ENCODE data around the gene DUOX1. TPM values are rescaled to one million over a fixed set of nuclear protein-coding genes. Genes with fewer than 3 reads are reported as not detected.

The DUOX1 gene
- total and polyA plus RNA-seq, 4 donors: 0.02 to 0.94 (median 0.08) TPM; not detected in 1

DNA sequence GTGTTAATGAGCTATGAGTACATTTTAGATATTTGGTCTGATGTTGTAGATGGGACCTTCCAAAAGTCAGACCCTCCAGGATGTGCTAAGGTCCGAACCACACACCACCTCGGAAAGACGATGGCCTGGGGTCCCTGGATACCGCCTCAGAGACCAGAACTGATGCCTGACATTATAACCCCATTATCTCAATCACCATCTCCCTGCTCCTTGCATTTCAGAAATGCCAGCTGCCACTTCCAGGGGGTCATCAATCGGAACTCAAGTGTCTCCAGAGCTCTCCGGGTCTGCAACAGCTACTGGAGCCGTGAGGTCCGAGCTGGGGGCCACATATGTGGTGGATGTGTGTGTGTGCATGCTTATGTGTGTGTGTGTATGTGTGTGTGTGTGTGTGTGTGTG is 7.9 kb downstream of the DUOX1 start:
- H3K27me3 ChIP-seq (ENCODE audit: control insufficient read depth in 4 of 4, insufficient read depth in 4 of 4, low read length in 3 of 4): peaks cover 0 to 3% (median 2%) of the 10 kb centered on the region in 4 donors
- no peaks in the 10 kb centered on the region for H3K9me3 ChIP-seq (ENCODE audit: control insufficient read depth in 4 of 4, low read length in 3 of 4)
- H3K4me1 ChIP-seq (ENCODE audit: control insufficient read depth in 4 of 4, insufficient read depth in 4 of 4, low read length in 3 of 4): peaks cover 0 to 9% (median 7%) of the 10 kb centered on the region in 4 donors
- no peaks in the 10 kb centered on the region for H3K36me3 ChIP-seq (ENCODE audit: control insufficient read depth in 4 of 4, insufficient read depth in 3 of 4, low read depth in 1 of 4, low read length in 3 of 4)
- no peak overlapping the region for H3K9ac ChIP-seq (ENCODE audit: low read depth in 1 of 2, low read length in 2 of 2)
- H3K4me3 ChIP-seq (ENCODE audit: low read depth in 1 of 3, low read length in 3 of 3): no peak overlapping the region
- no peak overlapping the region for H3K27ac ChIP-seq (ENCODE audit: low read depth in 1 of 2, low read length in 2 of 2)
- DNase-seq (ENCODE audit: low spot score): no peak
- TF ChIP-seq YY1 (IDR thresholded peaks at IDR 0.05): no peak
- TF ChIP-seq EGR1 (IDR thresholded peaks at IDR 0.05; ENCODE audit: low read depth in 2 of 2): no peak
- no peak for TF ChIP-seq ZBTB33 (IDR thresholded peaks at IDR 0.05)
- TF ChIP-seq, protein P1, sequence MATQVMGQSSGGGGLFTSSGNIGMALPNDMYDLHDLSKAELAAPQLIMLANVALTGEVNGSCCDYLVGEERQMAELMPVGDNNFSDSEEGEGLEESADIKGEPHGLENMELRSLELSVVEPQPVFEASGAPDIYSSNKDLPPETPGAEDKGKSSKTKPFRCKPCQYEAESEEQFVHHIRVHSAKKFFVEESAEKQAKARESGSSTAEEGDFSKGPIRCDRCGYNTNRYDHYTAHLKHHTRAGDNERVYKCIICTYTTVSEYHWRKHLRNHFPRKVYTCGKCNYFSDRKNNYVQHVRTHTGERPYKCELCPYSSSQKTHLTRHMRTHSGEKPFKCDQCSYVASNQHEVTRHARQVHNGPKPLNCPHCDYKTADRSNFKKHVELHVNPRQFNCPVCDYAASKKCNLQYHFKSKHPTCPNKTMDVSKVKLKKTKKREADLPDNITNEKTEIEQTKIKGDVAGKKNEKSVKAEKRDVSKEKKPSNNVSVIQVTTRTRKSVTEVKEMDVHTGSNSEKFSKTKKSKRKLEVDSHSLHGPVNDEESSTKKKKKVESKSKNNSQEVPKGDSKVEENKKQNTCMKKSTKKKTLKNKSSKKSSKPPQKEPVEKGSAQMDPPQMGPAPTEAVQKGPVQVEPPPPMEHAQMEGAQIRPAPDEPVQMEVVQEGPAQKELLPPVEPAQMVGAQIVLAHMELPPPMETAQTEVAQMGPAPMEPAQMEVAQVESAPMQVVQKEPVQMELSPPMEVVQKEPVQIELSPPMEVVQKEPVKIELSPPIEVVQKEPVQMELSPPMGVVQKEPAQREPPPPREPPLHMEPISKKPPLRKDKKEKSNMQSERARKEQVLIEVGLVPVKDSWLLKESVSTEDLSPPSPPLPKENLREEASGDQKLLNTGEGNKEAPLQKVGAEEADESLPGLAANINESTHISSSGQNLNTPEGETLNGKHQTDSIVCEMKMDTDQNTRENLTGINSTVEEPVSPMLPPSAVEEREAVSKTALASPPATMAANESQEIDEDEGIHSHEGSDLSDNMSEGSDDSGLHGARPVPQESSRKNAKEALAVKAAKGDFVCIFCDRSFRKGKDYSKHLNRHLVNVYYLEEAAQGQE (IDR thresholded peaks at IDR 0.05): no peak
- TF ChIP-seq NR2F2 (IDR thresholded peaks at IDR 0.05): no peak
- TF ChIP-seq FOXA1 (IDR thresholded peaks at IDR 0.05): no peak
- TF ChIP-seq MAX (IDR thresholded peaks at IDR 0.05): no peak
- TF ChIP-seq RXRA (IDR thresholded peaks at IDR 0.05): no peak
- TF ChIP-seq HNF4A (conservative IDR thresholded peaks at IDR 0.05): no peak
- no peak for TF ChIP-seq RAD21 (IDR thresholded peaks at IDR 0.05)
- 89% methylated on average over 8 of the region's 8 CpGs for WGBS

DNA sequence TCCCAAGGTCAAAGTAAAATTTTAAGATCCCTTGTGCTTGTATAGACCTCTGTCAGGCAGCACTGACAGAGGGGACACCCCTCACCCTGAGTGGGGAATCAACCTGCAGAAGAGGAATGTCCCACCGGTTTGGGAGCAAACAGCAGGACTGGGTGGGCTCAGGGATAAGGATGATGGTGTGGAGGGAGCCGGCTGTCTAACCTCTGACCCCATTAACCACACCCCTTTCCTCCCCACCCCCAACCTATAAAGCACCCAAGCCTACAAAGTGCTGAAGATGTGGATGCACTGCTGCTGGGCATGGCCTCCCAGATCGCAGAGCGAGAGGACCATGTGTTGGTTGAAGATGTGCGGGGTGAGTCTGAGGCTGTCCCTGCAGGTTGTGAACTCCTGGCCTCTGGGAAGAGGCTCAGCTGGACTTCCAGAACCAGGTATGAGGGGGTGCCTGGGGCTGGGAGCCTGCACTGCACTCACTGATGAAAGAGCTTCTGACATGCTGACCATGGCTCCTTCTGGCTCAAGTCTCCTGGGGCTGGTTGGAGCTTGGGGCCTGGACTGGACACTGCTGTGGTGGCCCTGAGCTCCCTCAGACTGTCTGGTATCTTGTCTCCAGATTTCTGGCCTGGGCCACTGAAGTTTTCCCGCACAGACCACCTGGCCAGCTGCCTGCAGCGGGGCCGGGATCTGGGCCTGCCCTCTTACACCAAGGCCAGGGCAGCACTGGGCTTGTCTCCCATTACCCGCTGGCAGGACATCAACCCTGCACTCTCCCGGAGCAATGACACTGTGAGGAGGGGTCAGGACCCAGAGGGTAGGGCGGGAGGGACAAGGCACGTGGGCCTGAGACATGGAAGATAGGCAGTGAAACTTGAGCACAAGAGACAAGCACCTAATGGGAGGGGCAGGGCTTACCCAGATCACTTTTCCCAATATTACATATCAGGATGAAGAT is 9.3 kb downstream of the DUOX1 start:
- H3K4me3 ChIP-seq (ENCODE audit: low read depth in 1 of 3, low read length in 3 of 3): no peak overlapping the region
- no peaks in the 10 kb centered on the region for H3K9me3 ChIP-seq (ENCODE audit: control insufficient read depth in 4 of 4, low read length in 3 of 4)
- TF ChIP-seq, protein P2, sequence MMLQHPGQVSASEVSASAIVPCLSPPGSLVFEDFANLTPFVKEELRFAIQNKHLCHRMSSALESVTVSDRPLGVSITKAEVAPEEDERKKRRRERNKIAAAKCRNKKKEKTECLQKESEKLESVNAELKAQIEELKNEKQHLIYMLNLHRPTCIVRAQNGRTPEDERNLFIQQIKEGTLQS (IDR thresholded peaks at IDR 0.05): no peak
- peak; percentile 56 to 73 for TF ChIP-seq RXRA (IDR thresholded peaks at IDR 0.05)
- peaks cover 0 to 9% (median 7%) of the 10 kb centered on the region in 4 donors for H3K4me1 ChIP-seq (ENCODE audit: control insufficient read depth in 4 of 4, insufficient read depth in 4 of 4, low read length in 3 of 4)
- 57% methylated on average over 12 of the region's 12 CpGs for WGBS
- no peak overlapping the region for H3K27ac ChIP-seq (ENCODE audit: low read depth in 1 of 2, low read length in 2 of 2)
- peaks cover 0 to 3% (median 1%) of the 10 kb centered on the region in 4 donors for H3K27me3 ChIP-seq (ENCODE audit: control insufficient read depth in 4 of 4, insufficient read depth in 4 of 4, low read length in 3 of 4)
- no peak overlapping the region for H3K9ac ChIP-seq (ENCODE audit: low read depth in 1 of 2, low read length in 2 of 2)
- H3K36me3 ChIP-seq (ENCODE audit: control insufficient read depth in 4 of 4, insufficient read depth in 3 of 4, low read depth in 1 of 4, low read length in 3 of 4): no peaks in the 10 kb centered on the region
- no peak for DNase-seq (ENCODE audit: low spot score)
